Activated CD4-positive, alpha-beta T cell treated with anti-CD3 and anti-CD28 coated beads, Interleukin-10, Interleukin-2, amounts not matched to agents 100 ng/mL and 50 ng/mL, durations not matched to agents 16 hours and 8 hours (primary cell): ENCODE results near the gene LMF1.
"Not testable (repeated sequence)": the region's sequence is repeated elsewhere in the genome, so short reads cannot be mapped to it uniquely, and the experiment has no call there.

Experiments used
- DNase-seq: peaks from one replicate; pipeline ENCODE4 v3.0.0-alpha.2; 2020

LMF1 gene

GRCh38 chr16:820044-820408, 150.8 kb downstream of the LMF1 start:
- not testable (repeated sequence) for DNase-seq

DNA sequence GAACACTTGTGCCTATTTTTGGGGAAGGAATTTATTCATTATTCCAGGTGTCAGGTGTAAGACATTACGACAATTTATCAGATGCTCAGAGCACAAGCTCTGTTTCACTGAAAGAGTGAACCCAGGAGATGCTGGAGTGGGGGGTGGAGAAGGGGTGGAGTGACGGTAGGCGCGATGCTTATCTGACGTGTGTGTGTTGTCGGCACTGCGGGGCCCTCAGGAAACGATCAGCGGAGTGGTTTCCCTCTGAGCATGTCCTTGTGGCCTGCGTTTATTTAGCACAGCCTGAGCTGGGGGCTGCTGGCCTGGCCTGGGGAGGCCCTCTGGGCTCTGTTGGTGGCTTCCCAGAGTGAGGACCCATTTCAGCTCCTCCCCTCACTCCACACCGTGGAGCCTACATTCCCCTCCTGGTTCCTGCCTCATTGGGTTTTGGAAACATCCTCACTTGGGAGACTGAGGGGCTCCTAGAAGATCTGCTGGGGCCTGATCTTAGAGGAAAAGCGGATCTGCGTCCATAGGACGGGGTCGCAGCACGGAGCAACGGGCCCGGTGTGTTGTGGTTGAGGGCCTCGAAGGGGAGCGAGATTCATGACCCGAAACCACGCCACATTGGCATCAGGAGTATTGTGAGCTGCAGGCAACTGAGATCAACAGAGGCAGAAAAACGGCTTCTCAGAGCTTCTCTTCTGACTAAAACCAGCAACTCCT, 151.3 kb downstream of the LMF1 start:
- DNase-seq: no peak

- no peak for DNase-seq
Measured at GRCh38 chr16:818592-818991, 152.2 kb downstream of the LMF1 start.

GRCh38 chr16:818132-818531, 152.7 kb downstream of the LMF1 start:
- no peak for DNase-seq

GRCh38 chr16:817001-817906, 153.5 kb downstream of the LMF1 start:
- no peak for DNase-seq

DNA sequence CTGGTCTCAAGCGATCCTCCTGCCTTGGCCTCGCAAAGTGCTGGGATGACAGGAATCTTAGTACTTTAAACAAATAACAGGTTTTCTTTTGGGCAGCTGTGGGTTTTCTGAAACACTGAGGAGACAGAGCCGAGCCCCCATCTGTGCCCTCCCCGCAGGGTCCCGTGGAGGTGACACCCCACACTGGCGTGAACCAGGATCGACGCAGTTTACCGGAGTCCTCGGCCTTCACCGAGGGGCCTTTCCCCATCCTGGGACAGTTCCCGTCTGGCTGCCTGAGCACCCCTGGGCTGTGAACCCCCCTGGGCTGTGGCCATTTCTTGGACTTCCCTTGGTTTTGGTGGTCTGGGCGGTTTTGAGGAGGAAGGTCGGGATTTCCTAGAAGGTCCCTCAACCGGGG, 154.9 kb downstream of the LMF1 start:
- no peak for DNase-seq

DNA sequence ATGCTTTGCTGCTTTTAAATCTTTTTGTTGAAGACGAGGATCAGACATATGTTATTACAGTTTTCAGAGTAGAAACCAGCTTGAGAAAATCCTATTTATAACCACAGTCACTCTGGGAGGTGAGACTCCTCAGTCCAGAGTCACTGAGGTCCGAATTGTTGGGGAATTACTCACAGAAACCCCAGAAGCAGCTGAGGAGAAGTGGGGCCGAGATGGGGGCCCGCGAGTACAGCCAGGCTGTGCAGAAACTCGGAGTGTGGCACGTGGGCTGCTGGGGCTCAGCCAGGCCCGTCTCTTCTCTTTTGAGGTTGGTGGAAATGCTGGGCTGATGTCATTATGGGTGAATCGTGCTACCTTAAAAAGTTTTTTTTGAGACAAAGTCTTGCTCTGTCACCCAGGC, 155.8 kb downstream of the LMF1 start:
- no peak for DNase-seq

- no peak for DNase-seq
Measured at GRCh38 chr16:813916-814412, 156.8 kb downstream of the LMF1 start.

- DNase-seq: peak; percentile 54
Measured at GRCh38 chr16:813204-813915, 157.4 kb downstream of the LMF1 start.

DNA sequence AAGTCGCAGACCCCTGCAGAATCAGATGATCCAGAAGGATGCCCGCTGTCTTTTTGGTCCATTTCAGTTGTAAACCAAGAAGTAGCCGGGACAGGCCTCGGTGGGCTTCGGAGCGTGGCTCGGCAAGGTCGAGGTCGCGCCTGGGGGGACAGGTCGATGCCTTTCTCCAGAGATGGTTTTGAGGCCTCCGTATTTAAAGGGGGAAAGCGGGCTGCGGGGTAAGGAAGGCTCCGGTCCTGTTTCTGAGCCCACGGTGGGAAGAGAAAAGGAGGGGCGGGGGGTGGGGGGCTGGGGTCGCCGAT, 162.7 kb downstream of the LMF1 start:
- no peak for DNase-seq

DNA sequence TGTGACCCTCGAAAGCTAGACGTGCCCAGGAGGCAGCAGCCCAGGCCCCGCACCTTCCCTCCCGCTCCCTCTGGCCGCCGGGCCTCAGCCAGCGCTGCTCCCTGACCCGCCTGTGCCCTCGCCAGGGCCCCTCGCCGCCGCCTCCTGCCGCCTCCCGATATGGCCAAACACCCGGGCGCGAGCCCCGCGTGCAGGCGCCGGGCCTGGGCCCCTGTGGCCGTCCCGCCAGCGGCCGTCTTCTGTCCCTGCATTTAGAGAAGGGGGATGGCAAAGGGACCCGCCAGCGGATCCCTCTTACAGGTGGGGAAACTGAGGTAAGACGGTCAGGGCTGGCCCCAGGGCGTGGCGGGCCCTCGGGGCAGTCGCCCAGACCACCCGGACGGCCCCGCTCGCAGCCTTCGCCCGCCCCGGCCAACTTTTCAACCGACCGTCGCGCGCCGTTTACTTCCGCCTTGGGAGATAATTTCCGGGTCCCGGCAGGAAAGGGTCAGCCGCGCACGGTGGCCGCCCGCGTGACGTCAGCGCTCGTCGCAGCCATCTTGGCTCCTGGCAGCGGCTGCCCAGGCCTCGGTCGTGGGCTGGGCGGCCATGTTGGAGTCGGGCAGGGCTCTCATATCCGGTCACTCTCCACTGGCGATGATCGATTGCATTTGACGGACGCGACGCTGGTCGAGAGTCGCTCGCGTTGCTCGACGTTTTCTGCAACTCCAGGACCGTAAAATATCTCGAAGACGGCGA, 163.3 kb downstream of the LMF1 start:
- DNase-seq: peak; percentile 94

GRCh38 chr16:805474-805873, 165.3 kb downstream of the LMF1 start:
- DNase-seq: no peak

DNA sequence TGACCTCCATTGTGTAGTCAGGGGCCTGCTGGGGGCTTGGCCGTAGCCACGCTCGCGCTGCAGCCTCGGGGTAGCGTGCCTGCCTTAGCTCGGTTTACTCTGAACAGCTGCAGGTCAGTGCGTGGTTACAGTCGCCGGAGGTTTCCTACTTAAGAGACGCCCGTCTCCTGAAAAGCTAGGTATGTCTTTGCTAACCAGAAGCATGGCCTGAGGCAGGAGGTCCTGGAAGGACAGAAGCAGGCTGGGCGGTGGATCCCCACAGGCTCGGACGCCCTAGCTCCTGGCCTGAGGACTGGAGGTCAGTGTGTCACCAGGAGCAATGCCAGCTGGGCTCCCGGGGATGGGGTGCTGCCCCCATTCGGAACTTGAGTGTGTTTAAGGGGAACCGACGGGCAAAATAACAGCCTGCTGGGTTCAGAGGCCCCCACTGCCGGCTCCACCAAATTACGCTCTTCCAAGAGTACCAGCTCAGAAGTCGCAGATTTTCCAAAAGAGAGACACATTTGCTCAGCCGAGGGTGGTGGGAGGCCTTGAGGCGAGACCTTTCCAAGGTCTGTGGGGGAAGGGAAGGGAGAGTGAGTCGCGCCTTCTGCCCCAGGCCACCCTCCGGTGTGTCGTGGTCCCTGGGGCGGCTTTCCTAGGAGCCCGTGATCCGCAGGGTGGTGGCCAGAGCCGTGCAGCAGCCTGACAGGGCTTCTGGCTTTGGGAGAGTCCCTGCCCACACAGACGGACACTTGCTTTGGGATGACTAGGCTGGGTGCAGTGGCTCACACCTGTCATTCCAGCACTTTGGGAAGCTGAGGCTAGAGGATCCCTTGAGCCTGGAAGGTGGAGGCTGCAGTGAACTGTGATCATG, 166.4 kb downstream of the LMF1 start:
- DNase-seq: no peak

GRCh38 chr16:803754-804080, 167.1 kb downstream of the LMF1 start:
- DNase-seq: no peak
